ENCODE data around the gene E2F8. TPM values are rescaled to one million over a fixed set of nuclear protein-coding genes. Genes with fewer than 3 reads are reported as not detected.

Gene E2F8
- total and polyA plus RNA-seq, 8 donors: 2.3 to 79.7 (median 41.8) TPM

- no peak for ATAC-seq
- Histone ChIP-seq H3K9me3 (no peaks in the 10 kb centered on the region), H3K27ac (no peak overlapping the region), H3K4me1 (no peaks in the 10 kb centered on the region), H3K4me3 (no peak overlapping the region), H3K27me3 (no peaks in the 10 kb centered on the region), H3K36me3 (no peaks in the 10 kb centered on the region)
- DNase-seq: no peak
- intact Hi-C loops (cut with DNase I): no loop called here
- TF ChIP-seq, protein P1, sequence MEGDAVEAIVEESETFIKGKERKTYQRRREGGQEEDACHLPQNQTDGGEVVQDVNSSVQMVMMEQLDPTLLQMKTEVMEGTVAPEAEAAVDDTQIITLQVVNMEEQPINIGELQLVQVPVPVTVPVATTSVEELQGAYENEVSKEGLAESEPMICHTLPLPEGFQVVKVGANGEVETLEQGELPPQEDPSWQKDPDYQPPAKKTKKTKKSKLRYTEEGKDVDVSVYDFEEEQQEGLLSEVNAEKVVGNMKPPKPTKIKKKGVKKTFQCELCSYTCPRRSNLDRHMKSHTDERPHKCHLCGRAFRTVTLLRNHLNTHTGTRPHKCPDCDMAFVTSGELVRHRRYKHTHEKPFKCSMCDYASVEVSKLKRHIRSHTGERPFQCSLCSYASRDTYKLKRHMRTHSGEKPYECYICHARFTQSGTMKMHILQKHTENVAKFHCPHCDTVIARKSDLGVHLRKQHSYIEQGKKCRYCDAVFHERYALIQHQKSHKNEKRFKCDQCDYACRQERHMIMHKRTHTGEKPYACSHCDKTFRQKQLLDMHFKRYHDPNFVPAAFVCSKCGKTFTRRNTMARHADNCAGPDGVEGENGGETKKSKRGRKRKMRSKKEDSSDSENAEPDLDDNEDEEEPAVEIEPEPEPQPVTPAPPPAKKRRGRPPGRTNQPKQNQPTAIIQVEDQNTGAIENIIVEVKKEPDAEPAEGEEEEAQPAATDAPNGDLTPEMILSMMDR (IDR thresholded peaks at IDR 0.05): no peak
These were observed 44.1 kb upstream of the E2F8 start for GRCh38 chr11:19284881-19285280.

DNA sequence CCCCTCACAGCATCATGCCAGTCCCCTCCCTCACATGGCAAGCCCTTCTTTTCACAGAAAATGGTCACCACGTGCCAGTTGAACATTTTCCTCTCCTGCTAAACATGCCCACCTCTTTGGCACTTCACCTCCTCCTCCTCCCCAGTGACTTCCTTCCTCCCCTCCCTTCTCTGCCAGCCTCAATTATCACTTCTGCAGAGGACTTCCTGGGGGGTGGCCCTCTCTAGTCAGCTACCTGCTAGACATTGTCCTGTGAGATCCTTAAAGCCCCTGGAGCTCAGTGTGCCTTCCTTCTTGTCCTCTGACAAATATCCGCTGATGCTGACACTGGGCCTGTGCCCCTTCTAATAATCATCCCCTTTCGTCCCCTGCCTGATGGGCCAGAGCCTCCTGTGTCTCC lies 43.2 kb upstream of the E2F8 start:
- ATAC-seq (no peak), DNase-seq (no peak)
- Histone ChIP-seq H3K4me1 (no peaks in the 10 kb centered on the region), H3K36me3 (no peaks in the 10 kb centered on the region), H3K27me3 (no peaks in the 10 kb centered on the region), H3K27ac (no peak overlapping the region), H3K9me3 (no peaks in the 10 kb centered on the region), H3K4me3 (no peak overlapping the region)
- intact Hi-C loops (cut with DNase I): no loop called here
- TF ChIP-seq, protein P1 (IDR thresholded peaks at IDR 0.05): no peak

GRCh38 chr11:19281555-19281954 lies 40.8 kb upstream of the E2F8 start:
- Histone ChIP-seq H3K27ac (no peak overlapping the region), H3K4me1 (no peaks in the 10 kb centered on the region), H3K27me3 (no peaks in the 10 kb centered on the region), H3K36me3 (no peaks in the 10 kb centered on the region), H3K4me3 (no peak overlapping the region), H3K9me3 (no peaks in the 10 kb centered on the region)
- intact Hi-C loops (cut with DNase I): no loop called here
- no peak for ATAC-seq
- TF ChIP-seq, protein P1 (IDR thresholded peaks at IDR 0.05): no peak
- DNase-seq: no peak

GRCh38 chr11:19281041-19281440 lies 40.3 kb upstream of the E2F8 start:
- intact Hi-C loops (cut with DNase I): no loop called here
- TF ChIP-seq, protein P1 (IDR thresholded peaks at IDR 0.05): no peak
- DNase-seq (peak in 1 of 4 donors; percentile 11), ATAC-seq (no peak)
- no peaks in the 10 kb centered on the region for H3K36me3 ChIP-seq
- H3K4me1 ChIP-seq: no peaks in the 10 kb centered on the region
- no peak overlapping the region for H3K4me3 ChIP-seq
- H3K27me3 ChIP-seq: no peaks in the 10 kb centered on the region
- H3K27ac ChIP-seq: no peak overlapping the region
- H3K9me3 ChIP-seq: no peaks in the 10 kb centered on the region

GRCh38 chr11:19279451-19279850 lies 38.7 kb upstream of the E2F8 start:
- no peak overlapping the region for H3K27ac ChIP-seq
- TF ChIP-seq, protein P1 (IDR thresholded peaks at IDR 0.05): no peak
- no peaks in the 10 kb centered on the region for H3K4me1 ChIP-seq
- H3K27me3 ChIP-seq: no peaks in the 10 kb centered on the region
- H3K9me3 ChIP-seq: no peaks in the 10 kb centered on the region
- H3K36me3 ChIP-seq: no peaks in the 10 kb centered on the region
- ATAC-seq: no peak
- intact Hi-C loops (cut with DNase I): no loop called here
- H3K4me3 ChIP-seq: no peak overlapping the region
- DNase-seq: no peak
